Thyroid gland (tissue), 4 donors: ENCODE results near the gene MRPS23. TPM values are rescaled to one million over a fixed set of nuclear protein-coding genes. Genes with fewer than 3 reads are reported as not detected.

Source experiments
- DNase-seq, 2 donors: peaks; one replicate each; pipeline ENCODE4 v3.0.0-alpha.2; 2019
- H3K27ac ChIP-seq, 3 donors: fragments of 200-600 bp; sonication (generic); 1 replicate in 2 of 3; 2 replicates in 1 of 3; pipeline ENCODE4 v1.5.1; 2016 to 2019; ENCODE audit warnings: mild to moderate bottlenecking in 1 of 3, moderate library complexity in 1 of 3
- H3K27me3 ChIP-seq: fragments of 200-600 bp; sonication (generic); one replicate; pipeline ENCODE4 v1.5.1; 2019
- H3K36me3 ChIP-seq, 2 donors: fragments of 200-600 bp; sonication (generic); one replicate each; pipeline ENCODE4 v1.5.1; 2016 to 2019
- H3K4me1 ChIP-seq, 2 donors: fragments of 200-600 bp; sonication (generic); one replicate each; pipeline ENCODE4 v1.5.1; 2017 to 2019
- H3K4me3 ChIP-seq, 3 donors: fragments of 200-600 bp; sonication (generic); replicated peaks in 1 of 3; 1 replicate in 2 of 3; 2 replicates in 1 of 3; pipeline ENCODE4 v1.5.1; 2016; ENCODE audit warnings: mild to moderate bottlenecking in 1 of 3
- H3K9me3 ChIP-seq: fragments of 200-600 bp; sonication (generic); one replicate; pipeline ENCODE4 v1.5.1; 2017
- POLR2A ChIP-seq, 2 donors: fragments of 450-650 bp; IDR thresholded peaks; one replicate each; pipeline ENCODE4 v1.6.1; 2017; ENCODE audit warnings: antibody characterized with exemption in 2 of 2, mild to moderate bottlenecking in 2 of 2, moderate library complexity in 1 of 2
- WGBS, 2 donors: methylation state at CpG; one replicate each; pipeline ENCODE4 v1.1.5; 2017; 5-methylcytosine and 5-hydroxymethylcytosine counted together
- intact Hi-C: fragments of 100-400 bp; cut with DNase I; formaldehyde crosslinking; loops from one replicate; pipeline ENCODE4 v1.15.1; 2023
- total RNA-seq, 4 donors: library from RNA; depleted of rRNA; stranded (reverse); fragments of >200 nt; gene quantifications; one replicate each; pipeline ENCODE4 v1.2.3, GENCODE V29; 2016
- TF ChIP-seq, protein P1 (sequence below), 6 experiments: fragments of 200-600 bp in 3 of 6; fragments of 450-650 bp in 3 of 6; sonication (generic) in 3 of 6; IDR thresholded peaks; one replicate each; pipeline ENCODE4 v1.5.1; 2016 to 2019; ENCODE audit warnings: antibody characterized with exemption in 6 of 6, mild to moderate bottlenecking in 2 of 6, inconsistent platforms in 1 of 6, moderate library complexity in 1 of 6

Gene MRPS23
- total RNA-seq, 4 donors from 2014 or later = 23.6 to 44.3 (median 34.8) TPM

DNA sequence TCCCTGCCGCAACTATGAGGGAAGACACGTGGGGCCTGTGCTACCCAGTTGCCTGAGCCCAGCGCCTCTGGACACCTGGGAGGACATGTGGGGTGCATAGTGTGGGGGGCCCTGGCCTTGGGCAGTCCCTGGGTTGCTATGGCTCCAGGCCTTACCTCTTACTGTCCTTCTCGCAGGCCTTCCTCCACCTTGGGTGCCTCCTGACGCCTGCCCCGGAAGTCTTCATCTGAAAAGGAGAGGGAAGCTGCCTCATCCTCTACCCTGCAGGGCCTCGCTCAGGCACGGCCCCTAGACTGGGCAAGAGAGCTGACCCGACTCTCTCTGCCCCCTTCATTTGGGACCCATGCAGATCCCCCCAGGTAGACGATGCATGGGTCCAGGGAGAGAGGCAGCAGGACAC is 16.5 kb upstream of the MRPS23 start:
- Histone ChIP-seq H3K4me1 (peaks cover 15 to 26% of the 10 kb centered on the region in 2 donors), H3K27ac (no peak overlapping the region), H3K9me3 (no peaks in the 10 kb centered on the region), H3K27me3 (no peaks in the 10 kb centered on the region), H3K36me3 (no peaks in the 10 kb centered on the region), H3K4me3 (no peak overlapping the region)
- no peak for DNase-seq
- no peak for TF ChIP-seq POLR2A (IDR thresholded peaks at IDR 0.05)
- TF ChIP-seq, protein P1, sequence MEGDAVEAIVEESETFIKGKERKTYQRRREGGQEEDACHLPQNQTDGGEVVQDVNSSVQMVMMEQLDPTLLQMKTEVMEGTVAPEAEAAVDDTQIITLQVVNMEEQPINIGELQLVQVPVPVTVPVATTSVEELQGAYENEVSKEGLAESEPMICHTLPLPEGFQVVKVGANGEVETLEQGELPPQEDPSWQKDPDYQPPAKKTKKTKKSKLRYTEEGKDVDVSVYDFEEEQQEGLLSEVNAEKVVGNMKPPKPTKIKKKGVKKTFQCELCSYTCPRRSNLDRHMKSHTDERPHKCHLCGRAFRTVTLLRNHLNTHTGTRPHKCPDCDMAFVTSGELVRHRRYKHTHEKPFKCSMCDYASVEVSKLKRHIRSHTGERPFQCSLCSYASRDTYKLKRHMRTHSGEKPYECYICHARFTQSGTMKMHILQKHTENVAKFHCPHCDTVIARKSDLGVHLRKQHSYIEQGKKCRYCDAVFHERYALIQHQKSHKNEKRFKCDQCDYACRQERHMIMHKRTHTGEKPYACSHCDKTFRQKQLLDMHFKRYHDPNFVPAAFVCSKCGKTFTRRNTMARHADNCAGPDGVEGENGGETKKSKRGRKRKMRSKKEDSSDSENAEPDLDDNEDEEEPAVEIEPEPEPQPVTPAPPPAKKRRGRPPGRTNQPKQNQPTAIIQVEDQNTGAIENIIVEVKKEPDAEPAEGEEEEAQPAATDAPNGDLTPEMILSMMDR (IDR thresholded peaks at IDR 0.05) = no peak
- intact Hi-C loops = loop anchor here (5.0 kb wide), 1 partner anchor 91 kb away; the partner anchor contains the start of gene CUEDC1
- WGBS, 2 donors = 90 to 99% methylated on average over 7 to 10 of the region's 10 CpGs

DNA sequence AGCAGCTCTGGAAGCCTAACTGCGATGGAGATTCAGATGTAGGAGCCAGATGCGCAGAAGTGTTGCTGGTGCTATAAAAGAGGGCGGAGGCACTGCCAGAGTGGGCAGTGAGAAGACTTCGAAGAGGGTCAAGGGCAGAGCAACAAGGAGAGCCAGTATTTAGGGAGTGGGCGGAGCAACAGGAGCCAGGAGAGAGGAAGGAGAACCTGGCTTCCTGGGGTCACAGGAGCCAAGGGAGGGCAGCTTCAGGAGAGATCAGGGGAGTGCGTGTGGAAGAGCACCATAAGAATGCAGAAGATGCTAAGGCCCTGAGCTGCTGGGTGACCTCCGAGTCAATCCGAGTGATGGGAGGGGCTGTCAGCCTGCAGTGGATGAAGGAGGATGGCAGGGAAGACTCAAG is 14.4 kb upstream of the MRPS23 start:
- Histone ChIP-seq H3K27ac (no peak overlapping the region), H3K27me3 (no peaks in the 10 kb centered on the region), H3K36me3 (no peaks in the 10 kb centered on the region), H3K4me1 (peaks cover 23 to 38% of the 10 kb centered on the region in 2 donors), H3K9me3 (no peaks in the 10 kb centered on the region), H3K4me3 (no peak overlapping the region)
- WGBS, 2 donors = 89 to 91% methylated on average over 8 of the region's 8 CpGs
- no peak for TF ChIP-seq POLR2A (IDR thresholded peaks at IDR 0.05)
- TF ChIP-seq, protein P1 (IDR thresholded peaks at IDR 0.05) = no peak
- intact Hi-C loops = no loop called here
- DNase-seq = no peak

DNA sequence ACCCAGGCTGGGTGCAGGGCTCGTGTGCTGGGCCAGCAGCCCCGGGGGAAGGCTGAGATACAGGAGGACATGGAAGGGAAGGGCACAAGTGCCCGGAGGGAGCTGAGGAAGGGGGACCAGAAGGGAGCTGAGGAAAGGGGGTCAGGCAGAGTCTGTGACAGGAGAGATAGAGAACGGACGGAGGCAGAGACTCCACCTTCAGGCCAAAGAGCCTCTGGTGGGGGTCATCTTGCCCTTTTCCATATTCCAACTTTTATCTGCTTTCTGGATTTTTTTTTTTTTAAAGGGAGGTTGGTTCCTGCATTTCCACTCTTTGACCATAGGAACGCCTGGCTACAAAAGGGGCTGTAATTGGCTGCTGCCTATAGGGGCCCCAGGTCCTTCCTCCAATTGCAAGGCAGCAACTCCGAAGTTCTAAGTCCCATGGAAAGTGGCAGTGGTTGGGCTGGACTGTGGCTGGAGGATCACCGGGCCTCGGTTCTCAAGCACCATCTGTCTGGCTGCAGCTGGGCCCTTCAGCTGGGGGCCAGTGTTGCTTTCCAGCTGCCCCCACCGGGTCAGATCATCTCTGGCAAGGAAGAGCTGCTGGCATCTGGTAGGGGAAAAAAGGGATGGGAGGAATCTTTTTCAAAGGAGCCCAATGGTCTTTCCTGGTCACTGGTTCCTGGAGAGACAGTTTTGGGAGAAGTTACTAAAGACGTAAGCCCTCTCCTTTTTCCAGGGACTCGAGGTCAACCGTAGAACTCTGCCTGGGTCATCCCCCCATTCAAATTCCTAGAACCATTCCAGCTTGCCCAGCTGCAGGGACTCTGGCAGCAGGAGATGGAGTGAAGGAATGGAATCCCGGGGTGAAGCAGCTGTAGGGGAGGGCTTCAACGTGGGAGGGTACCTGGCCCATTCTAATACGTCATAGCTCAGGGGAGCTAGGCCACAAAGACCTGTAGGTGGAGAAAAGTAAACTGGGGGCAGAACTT is 13.1 kb upstream of the MRPS23 start:
- H3K4me1 ChIP-seq = peaks cover 20 to 30% of the 10 kb centered on the region in 2 donors
- DNase-seq = no peak
- intact Hi-C loops = no loop called here
- H3K27ac ChIP-seq = peak overlapping the region in 1 of 3 donors; percentile 85
- TF ChIP-seq POLR2A (IDR thresholded peaks at IDR 0.05) = no peak
- TF ChIP-seq, protein P1 (IDR thresholded peaks at IDR 0.05) = no peak
- 81 to 84% methylated on average over 16 of the region's 16 CpGs for WGBS, 2 donors
- no peaks in the 10 kb centered on the region for H3K36me3 ChIP-seq
- H3K9me3 ChIP-seq = no peaks in the 10 kb centered on the region
- no peaks in the 10 kb centered on the region for H3K27me3 ChIP-seq
- no peak overlapping the region for H3K4me3 ChIP-seq

DNA sequence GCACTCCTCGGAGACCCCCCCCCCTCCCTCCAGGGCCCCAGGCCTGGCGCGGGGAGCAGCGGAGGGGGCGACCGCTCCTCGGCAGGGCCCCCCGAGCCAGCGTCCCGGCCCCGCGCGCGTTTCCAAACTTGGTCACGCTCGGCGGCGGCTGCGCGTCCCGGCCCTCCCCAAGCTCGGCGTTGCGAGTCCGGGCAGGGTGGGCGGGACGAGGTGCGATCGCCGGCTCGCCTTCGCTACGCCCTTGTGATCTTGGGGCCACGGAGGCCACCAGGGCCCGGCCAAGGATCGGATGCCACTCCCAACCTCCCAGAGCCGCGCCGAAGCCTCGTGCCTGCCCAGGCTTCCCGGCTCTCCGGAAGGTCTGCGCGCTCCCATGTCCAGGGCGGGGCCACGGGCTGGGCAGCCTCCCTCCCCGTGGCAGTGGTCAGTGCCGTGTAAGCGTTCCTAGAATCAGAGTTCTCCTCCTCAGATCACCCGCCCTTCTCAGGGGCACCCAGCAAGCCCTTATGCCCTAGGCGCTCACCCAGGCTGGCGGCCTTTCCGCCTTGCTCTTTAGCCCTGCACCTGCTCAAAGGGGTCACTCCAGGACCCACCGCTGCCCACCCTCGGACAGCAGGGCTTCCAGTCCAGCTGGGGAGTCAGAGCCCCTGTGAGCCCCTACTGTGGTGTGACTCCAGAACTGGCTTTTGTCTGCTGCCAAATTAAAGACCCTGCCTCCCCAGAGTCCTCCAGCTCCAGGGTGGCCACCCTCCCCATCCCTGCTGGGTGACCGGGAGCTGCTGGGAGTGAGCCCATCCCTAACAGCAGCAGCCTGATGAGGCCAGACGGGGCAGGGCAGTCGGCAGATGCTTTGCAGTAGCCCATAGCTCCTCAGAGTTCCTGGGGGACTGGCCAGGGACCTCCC is 12.2 kb upstream of the MRPS23 start:
- WGBS, 2 donors = 19 to 28% methylated on average over 16 to 19 of the region's 58 CpGs
- no peaks in the 10 kb centered on the region for H3K9me3 ChIP-seq
- H3K36me3 ChIP-seq = no peaks in the 10 kb centered on the region
- peaks cover 20 to 28% of the 10 kb centered on the region in 2 donors for H3K4me1 ChIP-seq
- TF ChIP-seq, protein P1 (IDR thresholded peaks at IDR 0.05) = no peak
- peak in 1 of 2 donors; percentile 43 for TF ChIP-seq POLR2A (IDR thresholded peaks at IDR 0.05)
- H3K4me3 ChIP-seq = peak overlapping the region in 1 of 3 donors; percentile 49
- peak overlapping the region; percentile 21 to 85 (median 79) for H3K27ac ChIP-seq
- H3K27me3 ChIP-seq = no peaks in the 10 kb centered on the region
- DNase-seq = peak; percentile 79 to 83
- intact Hi-C loops = no loop called here
